Loucy (cell line): Measurements from ENCODE around the gene MIEN1.

Experiments used
- H2AFZ ChIP-seq: fragments of 200-600 bp; sonication (generic); 2 replicates; pipeline ENCODE4 v1.6.0; 2016; ENCODE audit warnings: antibody characterized with exemption, mild to moderate bottlenecking, low read length, moderate library complexity
- H3F3A ChIP-seq: fragments of 200-600 bp; 2 replicates; pipeline ENCODE4 v1.6.0; 2016; ENCODE audit warnings: antibody characterized with exemption, low read depth, mild to moderate bottlenecking
- H3K27me3 ChIP-seq: fragments of 200-600 bp; sonication (generic); 2 replicates; pipeline ENCODE4 v1.6.1; 2014; ENCODE audit warnings: low read length, mild to moderate bottlenecking; ENCODE audit not compliant: insufficient read depth, poor library complexity, severe bottlenecking
- H3K36me3 ChIP-seq: fragments of 200-600 bp; sonication (generic); 2 replicates; pipeline ENCODE4 v1.6.1; 2016; ENCODE audit warnings: low read length; ENCODE audit not compliant: insufficient read depth
- H3K4me1 ChIP-seq: fragments of 200-600 bp; sonication (generic); 2 replicates; pipeline ENCODE4 v1.5.1; 2014; ENCODE audit warnings: low read length, mild to moderate bottlenecking; ENCODE audit not compliant: insufficient read depth, poor library complexity, severe bottlenecking
- H3K4me2 ChIP-seq: fragments of 200-600 bp; sonication (generic); 2 replicates; pipeline ENCODE4 v1.6.0; 2014; ENCODE audit warnings: antibody characterized with exemption, low read length, low read depth, mild to moderate bottlenecking; ENCODE audit not compliant: poor library complexity, severe bottlenecking
- H3K4me3 ChIP-seq: fragments of 200-600 bp; sonication (generic); 2 replicates; pipeline ENCODE4 v1.5.1; 2014; ENCODE audit warnings: low read length, mild to moderate bottlenecking, mixed read lengths; ENCODE audit not compliant: poor library complexity, severe bottlenecking
- H3K79me2 ChIP-seq: fragments of 200-600 bp; sonication (generic); 2 replicates; pipeline ENCODE4 v1.6.1; 2014; ENCODE audit warnings: low read length; ENCODE audit not compliant: insufficient read depth
- H3K9ac ChIP-seq: fragments of 200-600 bp; sonication (generic); 2 replicates; pipeline ENCODE4 v1.6.0; 2014; ENCODE audit warnings: mild to moderate bottlenecking, low read depth, low read length, moderate library complexity; ENCODE audit not compliant: poor library complexity, severe bottlenecking
- H3K9me2 ChIP-seq: fragments of 200-600 bp; sonication (generic); replicated peaks from 2 replicates; pipeline ENCODE4 v1.6.1; 2016; ENCODE audit warnings: low read depth, low read length, mixed read lengths
- H3K9me3 ChIP-seq: fragments of 200-600 bp; sonication (generic); 2 replicates; pipeline ENCODE4 v1.6.1; 2014; ENCODE audit warnings: mild to moderate bottlenecking, antibody characterized with exemption, low read length, low read depth; ENCODE audit not compliant: insufficient read depth
- H4K20me1 ChIP-seq: fragments of 200-600 bp; sonication (generic); 2 replicates; pipeline ENCODE4 v1.6.0; 2014; ENCODE audit warnings: antibody characterized with exemption, low read length, mild to moderate bottlenecking; ENCODE audit not compliant: insufficient read depth, poor library complexity, severe bottlenecking
- EZH2phosphoT487 ChIP-seq: fragments of 200-600 bp; IDR thresholded peaks from 2 replicates; pipeline ENCODE4 v1.6.1; 2018; ENCODE audit warnings: antibody characterized with exemption, mild to moderate bottlenecking, moderate library complexity, borderline replicate concordance
- TF ChIP-seq, protein P1 (sequence below): fragments of 200-600 bp; sonication (generic); conservative IDR thresholded peaks from 2 replicates; pipeline ENCODE4 v1.5.1; 2014; ENCODE audit warnings: mild to moderate bottlenecking, antibody characterized with exemption, low read length

MIEN1 gene

DNA sequence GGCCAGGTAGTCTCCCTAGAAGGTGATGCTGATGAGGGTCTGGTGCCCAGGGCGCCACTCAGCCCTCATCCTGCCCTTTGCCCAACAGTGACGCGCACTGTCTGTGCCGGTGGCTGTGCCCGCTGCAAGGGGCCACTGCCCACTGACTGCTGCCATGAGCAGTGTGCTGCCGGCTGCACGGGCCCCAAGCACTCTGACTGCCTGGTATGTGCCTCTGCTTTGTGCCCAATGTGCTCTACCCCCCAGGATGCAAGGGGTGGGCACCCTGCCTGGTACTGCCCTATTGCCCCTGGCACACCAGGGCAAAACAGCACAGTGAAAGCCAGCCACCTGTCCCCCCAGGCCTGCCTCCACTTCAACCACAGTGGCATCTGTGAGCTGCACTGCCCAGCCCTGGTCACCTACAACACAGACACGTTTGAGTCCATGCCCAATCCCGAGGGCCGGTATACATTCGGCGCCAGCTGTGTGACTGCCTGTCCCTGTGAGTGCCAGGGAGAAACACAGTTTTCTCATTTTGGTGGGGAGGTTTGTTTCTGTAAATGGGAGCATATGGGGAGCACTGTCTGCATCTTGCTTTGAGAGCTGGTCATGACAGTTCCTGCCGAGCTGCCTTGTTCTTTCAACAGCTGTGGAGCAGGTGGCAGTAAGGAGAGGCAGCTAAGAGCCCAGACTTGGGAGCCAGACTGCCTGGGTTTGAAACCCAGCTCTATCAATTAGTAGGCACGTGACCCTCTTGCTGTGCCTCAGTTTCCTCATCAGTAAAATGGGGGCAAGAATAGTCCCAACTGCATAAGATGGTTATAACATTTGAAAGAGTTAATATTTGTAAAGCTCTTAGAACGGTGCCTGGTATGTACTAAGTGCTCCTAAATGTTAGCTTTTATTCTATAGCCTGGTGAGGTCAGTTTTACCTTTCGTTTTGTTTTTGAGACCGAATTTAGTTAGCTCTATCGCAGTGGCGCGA is 20.1 kb downstream of the MIEN1 start:
- no peaks in the 10 kb centered on the region for H3F3A ChIP-seq
- TF ChIP-seq EZH2phosphoT487: no peak
- TF ChIP-seq, protein P1, sequence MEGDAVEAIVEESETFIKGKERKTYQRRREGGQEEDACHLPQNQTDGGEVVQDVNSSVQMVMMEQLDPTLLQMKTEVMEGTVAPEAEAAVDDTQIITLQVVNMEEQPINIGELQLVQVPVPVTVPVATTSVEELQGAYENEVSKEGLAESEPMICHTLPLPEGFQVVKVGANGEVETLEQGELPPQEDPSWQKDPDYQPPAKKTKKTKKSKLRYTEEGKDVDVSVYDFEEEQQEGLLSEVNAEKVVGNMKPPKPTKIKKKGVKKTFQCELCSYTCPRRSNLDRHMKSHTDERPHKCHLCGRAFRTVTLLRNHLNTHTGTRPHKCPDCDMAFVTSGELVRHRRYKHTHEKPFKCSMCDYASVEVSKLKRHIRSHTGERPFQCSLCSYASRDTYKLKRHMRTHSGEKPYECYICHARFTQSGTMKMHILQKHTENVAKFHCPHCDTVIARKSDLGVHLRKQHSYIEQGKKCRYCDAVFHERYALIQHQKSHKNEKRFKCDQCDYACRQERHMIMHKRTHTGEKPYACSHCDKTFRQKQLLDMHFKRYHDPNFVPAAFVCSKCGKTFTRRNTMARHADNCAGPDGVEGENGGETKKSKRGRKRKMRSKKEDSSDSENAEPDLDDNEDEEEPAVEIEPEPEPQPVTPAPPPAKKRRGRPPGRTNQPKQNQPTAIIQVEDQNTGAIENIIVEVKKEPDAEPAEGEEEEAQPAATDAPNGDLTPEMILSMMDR: no peak
- no peak overlapping the region for H3K4me2 ChIP-seq
- no peaks in the 10 kb centered on the region for H3K27me3 ChIP-seq
- H3K9me3 ChIP-seq: no peaks in the 10 kb centered on the region
- H3K9me2 ChIP-seq: no peaks in the 10 kb centered on the region
- H3K4me1 ChIP-seq: peaks cover 16% of the 10 kb centered on the region
- no peak overlapping the region for H2AFZ ChIP-seq
- no peak overlapping the region for H3K4me3 ChIP-seq
- no peaks in the 10 kb centered on the region for H3K36me3 ChIP-seq
- no peaks in the 10 kb centered on the region for H4K20me1 ChIP-seq
- H3K9ac ChIP-seq: no peak overlapping the region
- no peaks in the 10 kb centered on the region for H3K79me2 ChIP-seq

DNA sequence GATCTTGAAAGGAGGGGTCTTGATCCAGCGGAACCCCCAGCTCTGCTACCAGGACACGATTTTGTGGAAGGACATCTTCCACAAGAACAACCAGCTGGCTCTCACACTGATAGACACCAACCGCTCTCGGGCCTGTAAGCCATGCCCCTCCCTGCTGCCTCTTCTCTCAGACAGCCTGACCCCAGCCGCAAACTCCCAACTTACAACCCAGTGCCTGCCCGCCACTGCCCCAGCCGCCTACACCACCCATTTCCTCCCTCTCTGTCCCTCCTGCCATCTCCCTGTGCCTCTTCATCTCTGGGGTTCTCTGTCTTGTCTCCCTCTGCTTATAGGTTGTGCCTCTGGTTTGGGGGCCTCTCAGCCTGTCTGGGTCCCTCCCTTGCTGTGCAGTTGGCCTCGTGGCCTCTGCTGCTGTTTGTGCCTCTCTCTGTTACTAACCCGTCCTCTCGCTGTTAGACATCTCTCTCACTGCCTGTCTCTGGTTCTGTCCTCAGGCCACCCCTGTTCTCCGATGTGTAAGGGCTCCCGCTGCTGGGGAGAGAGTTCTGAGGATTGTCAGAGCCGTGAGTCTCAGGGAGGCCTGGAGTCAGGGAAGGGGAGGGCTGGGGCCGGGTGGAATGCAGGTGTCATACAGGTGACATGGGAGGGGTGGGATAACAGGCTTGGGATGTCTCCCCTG is 20.9 kb downstream of the MIEN1 start:
- no peaks in the 10 kb centered on the region for H3K79me2 ChIP-seq
- H3K4me3 ChIP-seq: no peak overlapping the region
- H2AFZ ChIP-seq: no peak overlapping the region
- no peaks in the 10 kb centered on the region for H3K9me2 ChIP-seq
- no peaks in the 10 kb centered on the region for H3K27me3 ChIP-seq
- H3K4me1 ChIP-seq: peaks cover 16% of the 10 kb centered on the region
- TF ChIP-seq, protein P1: no peak
- TF ChIP-seq EZH2phosphoT487: no peak
- no peak overlapping the region for H3K9ac ChIP-seq
- H3F3A ChIP-seq: no peaks in the 10 kb centered on the region
- H3K9me3 ChIP-seq: no peaks in the 10 kb centered on the region
- no peak overlapping the region for H3K4me2 ChIP-seq
- H4K20me1 ChIP-seq: no peaks in the 10 kb centered on the region
- H3K36me3 ChIP-seq: no peaks in the 10 kb centered on the region

DNA sequence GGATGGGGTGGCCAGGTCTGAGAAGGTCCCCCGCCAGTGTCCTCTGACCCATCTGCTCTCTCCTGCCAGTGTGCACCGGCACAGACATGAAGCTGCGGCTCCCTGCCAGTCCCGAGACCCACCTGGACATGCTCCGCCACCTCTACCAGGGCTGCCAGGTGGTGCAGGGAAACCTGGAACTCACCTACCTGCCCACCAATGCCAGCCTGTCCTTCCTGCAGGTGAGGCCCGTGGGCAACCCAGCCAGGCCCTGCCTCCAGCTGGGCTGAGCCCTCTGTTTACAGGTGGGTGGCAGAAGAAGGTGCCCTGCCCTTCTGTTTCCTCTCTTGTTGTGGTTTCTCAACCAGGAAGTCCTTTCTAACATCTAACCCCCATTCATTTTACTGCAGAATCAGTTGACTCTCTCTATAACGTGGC is 23.4 kb downstream of the MIEN1 start:
- peaks cover 16% of the 10 kb centered on the region for H3K4me1 ChIP-seq
- H3K9ac ChIP-seq: no peak overlapping the region
- H3K9me3 ChIP-seq: no peaks in the 10 kb centered on the region
- no peaks in the 10 kb centered on the region for H3K27me3 ChIP-seq
- H2AFZ ChIP-seq: no peak overlapping the region
- H3K36me3 ChIP-seq: no peaks in the 10 kb centered on the region
- no peaks in the 10 kb centered on the region for H3K9me2 ChIP-seq
- no peaks in the 10 kb centered on the region for H4K20me1 ChIP-seq
- H3F3A ChIP-seq: no peaks in the 10 kb centered on the region
- TF ChIP-seq, protein P1: no peak
- TF ChIP-seq EZH2phosphoT487: no peak
- H3K79me2 ChIP-seq: no peaks in the 10 kb centered on the region
- H3K4me2 ChIP-seq: no peak overlapping the region
- H3K4me3 ChIP-seq: no peak overlapping the region
